Natural killer cell (primary cell): ENCODE measurements around the gene CENPH. TPM values are rescaled to one million over a fixed set of nuclear protein-coding genes. Genes with fewer than 3 reads are reported as not detected.
"Not testable (repeated sequence)": the region's sequence is repeated elsewhere in the genome, so short reads cannot be mapped to it uniquely, and the experiment has no call there.

Experiments
- ATAC-seq, 3 donors: fragments of 150-1000 bp in 2 of 3; fragments of 200-7000 bp in 1 of 3; cut with Tn5 transposase; 1 replicate in 1 of 3; 2 replicates in 2 of 3; pipeline ENCODE4 v1.10.0; 2021; ENCODE audit warnings: mild to moderate bottlenecking in 2 of 3, moderate library complexity in 2 of 3
- DNase-seq, 2 donors: peaks; one replicate each; pipeline versions ENCODE4 v3.0.0 to v3.0.0-alpha.2; 2013 to 2021; ENCODE audit warnings: mixed read lengths in 1 of 2
- H3K27ac ChIP-seq: one replicate; pipeline ENCODE4 v1.5.1; 2013; ENCODE audit warnings: mild to moderate bottlenecking, low read length
- H3K27me3 ChIP-seq: one replicate; pipeline ENCODE4 v1.6.1; 2013; ENCODE audit warnings: low read length; ENCODE audit not compliant: control insufficient read depth, insufficient read depth
- H3K36me3 ChIP-seq: one replicate; pipeline ENCODE4 v1.6.1; 2013; ENCODE audit warnings: low read length; ENCODE audit not compliant: control insufficient read depth, insufficient read depth
- H3K4me1 ChIP-seq: one replicate; pipeline ENCODE4 v1.6.1; 2013; ENCODE audit warnings: low read length; ENCODE audit not compliant: control insufficient read depth, insufficient read depth
- H3K4me3 ChIP-seq: one replicate; pipeline ENCODE4 v1.5.1; 2013; ENCODE audit warnings: low read length
- H3K9me3 ChIP-seq: one replicate; pipeline ENCODE4 v1.6.1; 2013; ENCODE audit warnings: low read length; ENCODE audit not compliant: control insufficient read depth, insufficient read depth
- H3K27ac Mint-ChIP-seq, 2 donors: one replicate each; pipeline ENCODE4 v1.8.0; 2022; ENCODE audit warnings: mild to moderate bottlenecking in 2 of 2, mixed read lengths in 2 of 2, moderate library complexity in 1 of 2
- H3K27me3 Mint-ChIP-seq, 2 donors: one replicate each; pipeline ENCODE4 v1.8.0; 2022; ENCODE audit warnings: low read depth in 2 of 2, mixed read lengths in 2 of 2
- H3K36me3 Mint-ChIP-seq: one replicate; pipeline ENCODE4 v1.8.0; 2022; ENCODE audit warnings: mixed read lengths
- H3K4me1 Mint-ChIP-seq, 2 donors: one replicate each; pipeline ENCODE4 v1.8.0; 2022; ENCODE audit warnings: mixed read lengths in 2 of 2
- H3K4me3 Mint-ChIP-seq: one replicate; pipeline ENCODE4 v1.8.0; 2022; ENCODE audit warnings: mild to moderate bottlenecking, moderate library complexity, mixed read lengths
- H3K9me3 Mint-ChIP-seq, 2 donors: one replicate each; pipeline ENCODE4 v1.8.0; 2022; ENCODE audit warnings: mixed read lengths in 2 of 2
- WGBS: methylation state at CpG from one replicate; pipeline ENCODE4 v1.1.7; 2013; ENCODE audit warnings: missing lambda C conversion rate; ENCODE audit not compliant: insufficient coverage; 5-methylcytosine and 5-hydroxymethylcytosine counted together
- intact Hi-C: fragments of 100-400 bp; cut with micrococcal nuclease; formaldehyde crosslinking; loops from one replicate; pipeline ENCODE4 v1.14.2; 2022
- total RNA-seq, 4 donors: library from RNA; stranded (reverse); fragments of 120-200 nt in 1 of 4; gene quantifications; one replicate each; pipeline versions ENCODE4 v1.2.3 to v1.2.4, GENCODE V29; 2013 to 2022
- TF ChIP-seq, protein P1 (sequence below): fragments of 200-600 bp; IDR thresholded peaks from one replicate; pipeline ENCODE4 v1.8.0; 2022; ENCODE audit warnings: antibody characterized with exemption

CENPH gene
- total RNA-seq, 3 donors from 2014 or later (not counting 1 experiment from before 2014, with no cell fraction given), result 5.6 to 6.4 (median 5.6) TPM

DNA sequence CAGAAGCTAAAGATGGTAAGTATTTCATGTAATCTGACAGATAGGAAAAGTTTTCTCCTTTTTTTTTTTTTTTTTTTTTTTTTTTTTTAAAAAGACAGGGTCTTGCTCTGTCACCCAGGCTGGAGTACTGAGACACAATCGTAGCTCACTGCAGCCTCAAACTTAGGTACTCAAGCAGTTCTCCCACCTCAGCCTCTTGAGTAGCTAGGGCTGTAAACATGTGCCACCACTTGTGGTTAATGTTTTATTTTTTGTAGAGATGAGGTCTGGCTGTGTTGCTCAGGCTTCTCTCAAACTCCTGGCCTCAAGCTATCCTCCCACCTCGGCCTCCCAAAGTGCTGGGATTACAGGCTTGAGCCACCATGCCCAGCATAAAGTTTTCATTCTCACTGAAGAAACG, 63.1 kb downstream of the CENPH start:
- Mint-ChIP-seq H3K36me3 (peaks cover 6% of the 10 kb centered on the region), H3K27ac (no peak overlapping the region), H3K4me3 (no peak overlapping the region), H3K27me3 (no peaks in the 10 kb centered on the region), H3K4me1 (peaks cover 11 to 17% of the 10 kb centered on the region in 2 donors), H3K9me3 (peaks cover 2 to 3% of the 10 kb centered on the region in 2 donors)
- Histone ChIP-seq H3K4me3 (no peak overlapping the region), H3K27ac (no peak overlapping the region), H3K4me1 (no peaks in the 10 kb centered on the region), H3K27me3 (no peaks in the 10 kb centered on the region), H3K9me3 (no peaks in the 10 kb centered on the region), H3K36me3 (peaks cover 9% of the 10 kb centered on the region)
- 95% methylated on average over 3 of the region's 3 CpGs for WGBS
- ATAC-seq, result no peak
- intact Hi-C loops, result no loop called here
- no peak for DNase-seq
- TF ChIP-seq, protein P1, sequence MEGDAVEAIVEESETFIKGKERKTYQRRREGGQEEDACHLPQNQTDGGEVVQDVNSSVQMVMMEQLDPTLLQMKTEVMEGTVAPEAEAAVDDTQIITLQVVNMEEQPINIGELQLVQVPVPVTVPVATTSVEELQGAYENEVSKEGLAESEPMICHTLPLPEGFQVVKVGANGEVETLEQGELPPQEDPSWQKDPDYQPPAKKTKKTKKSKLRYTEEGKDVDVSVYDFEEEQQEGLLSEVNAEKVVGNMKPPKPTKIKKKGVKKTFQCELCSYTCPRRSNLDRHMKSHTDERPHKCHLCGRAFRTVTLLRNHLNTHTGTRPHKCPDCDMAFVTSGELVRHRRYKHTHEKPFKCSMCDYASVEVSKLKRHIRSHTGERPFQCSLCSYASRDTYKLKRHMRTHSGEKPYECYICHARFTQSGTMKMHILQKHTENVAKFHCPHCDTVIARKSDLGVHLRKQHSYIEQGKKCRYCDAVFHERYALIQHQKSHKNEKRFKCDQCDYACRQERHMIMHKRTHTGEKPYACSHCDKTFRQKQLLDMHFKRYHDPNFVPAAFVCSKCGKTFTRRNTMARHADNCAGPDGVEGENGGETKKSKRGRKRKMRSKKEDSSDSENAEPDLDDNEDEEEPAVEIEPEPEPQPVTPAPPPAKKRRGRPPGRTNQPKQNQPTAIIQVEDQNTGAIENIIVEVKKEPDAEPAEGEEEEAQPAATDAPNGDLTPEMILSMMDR, result no peak

DNA sequence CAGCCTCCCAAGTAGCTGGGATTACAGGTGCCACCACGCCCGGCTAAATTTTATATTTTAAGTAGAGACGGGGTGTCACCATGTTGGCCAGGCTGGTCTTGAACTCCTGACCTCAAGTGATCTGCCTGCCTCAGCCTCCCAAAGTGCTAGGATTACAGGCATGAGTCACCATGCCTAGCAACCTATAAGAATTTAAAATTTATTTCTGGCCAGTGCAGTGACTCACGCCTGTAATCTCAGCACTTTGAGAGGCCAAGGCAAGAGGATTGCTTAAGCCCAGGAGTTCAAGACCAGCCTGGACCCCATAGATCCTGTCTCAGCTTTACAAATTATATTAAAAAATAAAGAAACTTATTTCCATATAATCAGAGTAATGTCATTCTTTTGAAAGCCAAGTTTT, 66.6 kb downstream of the CENPH start:
- H3K9me3 Mint-ChIP-seq, H3K4me3 ChIP-seq, H3K9me3 ChIP-seq, H3K36me3 Mint-ChIP-seq, H3K27ac ChIP-seq, intact Hi-C loops, H3K27ac Mint-ChIP-seq, H3K27me3 Mint-ChIP-seq, H3K4me1 ChIP-seq, ATAC-seq, H3K27me3 ChIP-seq, H3K4me1 Mint-ChIP-seq, DNase-seq, H3K4me3 Mint-ChIP-seq: not testable (repeated sequence)
- 96% methylated on average over 4 of the region's 4 CpGs for WGBS
- H3K36me3 ChIP-seq, result peaks cover 31% of the 10 kb centered on the region

DNA sequence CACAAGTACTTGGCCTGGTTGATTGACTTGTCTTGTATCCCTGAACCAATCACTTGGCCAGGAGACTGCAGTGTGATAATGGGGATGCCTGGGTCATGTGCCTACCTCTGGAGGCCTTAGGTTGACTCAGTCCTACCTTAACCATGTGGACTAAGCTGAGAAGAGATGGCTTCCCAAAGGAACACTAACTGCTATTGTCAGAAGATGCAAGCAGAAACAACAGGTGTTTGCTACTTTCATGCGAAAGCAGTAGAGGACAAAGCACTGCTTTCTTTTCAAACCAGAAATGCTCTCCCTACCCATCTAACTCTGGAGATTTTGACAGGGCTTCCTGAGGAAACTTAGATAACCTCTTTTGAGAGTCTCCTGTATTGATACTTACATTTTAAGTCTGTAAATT, 68.2 kb downstream of the CENPH start:
- no peak overlapping the region for H3K27ac Mint-ChIP-seq
- WGBS, result 100% methylated on average over 1 of the region's 1 CpG
- TF ChIP-seq, protein P1, result no peak
- Histone ChIP-seq H3K4me1 (no peaks in the 10 kb centered on the region), H3K27me3 (no peaks in the 10 kb centered on the region), H3K9me3 (no peaks in the 10 kb centered on the region), H3K27ac (no peak overlapping the region), H3K36me3 (peaks cover 39% of the 10 kb centered on the region), H3K4me3 (no peak overlapping the region)
- no peaks in the 10 kb centered on the region for H3K9me3 Mint-ChIP-seq
- intact Hi-C loops, result no loop called here
- no peak overlapping the region for H3K4me3 Mint-ChIP-seq
- H3K4me1 Mint-ChIP-seq, result no peaks in the 10 kb centered on the region
- H3K36me3 Mint-ChIP-seq, result peaks cover 11% of the 10 kb centered on the region
- ATAC-seq (no peak), DNase-seq (no peak)
- no peaks in the 10 kb centered on the region for H3K27me3 Mint-ChIP-seq

Other genes starting within 250 kb of the CENPH start
- 10 to 100 TPM; 17.8 to 30.1 (median 26.7) TPM for gene SLC30A5, start 95.6 kb upstream of the CENPH start, total RNA-seq
- gene CCNB1, start 22.4 kb upstream of the CENPH start, total RNA-seq, result 1 to 10 TPM; 2.8 to 5.2 (median 4.0) TPM
- 10 to 100 TPM; 30.6 to 39.5 (median 30.8) TPM for gene CDK7, start 45.3 kb downstream of the CENPH start, total RNA-seq
- gene CCDC125, start 143.2 kb downstream of the CENPH start, total RNA-seq, result 10 to 100 TPM in 2 of 3 donors, 1 to 10 TPM in 1; 7.2 to 12.8 (median 12.2) TPM
- 10 to 100 TPM in 1 of 3 donors, 1 to 10 TPM in 2; 5.8 to 10.8 (median 9.7) TPM for gene AK6, start 179.9 kb downstream of the CENPH start, total RNA-seq
- 10 to 100 TPM; 38.3 to 53.8 (median 46.6) TPM for gene TAF9, start 179.9 kb downstream of the CENPH start, total RNA-seq
- gene RAD17, start 180.2 kb downstream of the CENPH start, total RNA-seq, result 10 to 100 TPM; 24.4 to 34.3 (median 24.6) TPM
- under 1 TPM in 1 of 3 donors, not detected in 2; 0.50 TPM for gene MARVELD2, start 225.5 kb downstream of the CENPH start, total RNA-seq